Neural progenitor cell (in vitro differentiated cells): ENCODE measurements around the gene TRAPPC3. TPM values are rescaled to one million over a fixed set of nuclear protein-coding genes. Genes with fewer than 3 reads are reported as not detected.

ENCODE experiments used
- DNase-seq: peaks from one replicate; pipeline ENCODE4 v3.0.0-alpha.2; 2016; ENCODE audit warnings: low spot score
- H2AFZ ChIP-seq: fragments of 200-600 bp; sonication (generic); replicated peaks from 2 replicates; pipeline ENCODE4 v1.6.1; 2016; ENCODE audit warnings: antibody characterized with exemption
- H3F3A ChIP-seq: fragments of 200-600 bp; sonication (generic); 2 replicates; pipeline ENCODE4 v1.6.1; 2016; ENCODE audit warnings: antibody characterized with exemption, low read depth
- H3K27ac ChIP-seq: fragments of 200-600 bp; sonication (generic); 2 replicates; pipeline ENCODE4 v1.5.1; 2016; ENCODE audit warnings: mild to moderate bottlenecking
- H3K27me3 ChIP-seq: fragments of 200-600 bp; sonication (generic); 2 replicates; pipeline ENCODE4 v1.6.1; 2016; ENCODE audit warnings: mild to moderate bottlenecking, moderate library complexity
- H3K36me3 ChIP-seq: fragments of 200-600 bp; sonication (generic); 2 replicates; pipeline ENCODE4 v1.5.1; 2016
- H3K4me1 ChIP-seq: fragments of 200-600 bp; sonication (generic); 2 replicates; pipeline ENCODE4 v1.6.1; 2016; ENCODE audit warnings: mixed run types
- H3K4me2 ChIP-seq: fragments of 200-600 bp; sonication (generic); 2 replicates; pipeline ENCODE4 v1.6.1; 2016
- H3K4me3 ChIP-seq: fragments of 200-600 bp; sonication (generic); 2 replicates; pipeline ENCODE4 v1.5.1; 2016
- H3K79me2 ChIP-seq: fragments of 200-600 bp; sonication (generic); 2 replicates; pipeline ENCODE4 v1.6.1; 2016; ENCODE audit warnings: low read depth
- H3K9ac ChIP-seq: fragments of 200-600 bp; sonication (generic); 2 replicates; pipeline ENCODE4 v1.6.1; 2016
- H3K9me3 ChIP-seq: fragments of 200-600 bp; sonication (generic); 2 replicates; pipeline ENCODE4 v1.5.1; 2016; ENCODE audit warnings: low read depth
- H4K20me1 ChIP-seq: fragments of 200-600 bp; sonication (generic); 2 replicates; pipeline ENCODE4 v1.6.1; 2016; ENCODE audit warnings: low read depth
- H3K27ac Mint-ChIP-seq: 3 replicates; pipeline ENCODE4 v1.8.0; 2021; ENCODE audit warnings: mixed read lengths
- H3K27me3 Mint-ChIP-seq: 2 replicates; pipeline ENCODE4 v1.8.0; 2022; ENCODE audit warnings: low read depth, mild to moderate bottlenecking, inconsistent platforms, moderate library complexity, mixed read lengths; ENCODE audit not compliant: insufficient read depth
- H3K36me3 Mint-ChIP-seq: 3 replicates; pipeline ENCODE4 v1.8.0; 2021; ENCODE audit warnings: mixed read lengths
- H3K4me1 Mint-ChIP-seq: 3 replicates; pipeline ENCODE4 v1.8.0; 2021; ENCODE audit warnings: mixed read lengths
- H3K4me3 Mint-ChIP-seq: 3 replicates; pipeline ENCODE4 v1.8.0; 2021; ENCODE audit warnings: mild to moderate bottlenecking, moderate library complexity, mixed read lengths
- H3K9me3 Mint-ChIP-seq: 3 replicates; pipeline ENCODE4 v1.8.0; 2020; ENCODE audit warnings: mixed read lengths
- CTCF ChIP-seq: fragments of 200-600 bp; sonication (generic); IDR thresholded peaks from 2 replicates; pipeline ENCODE4 v1.5.1; 2017; ENCODE audit warnings: antibody characterized with exemption, mild to moderate bottlenecking
- EZH2 ChIP-seq: fragments of 200-600 bp; sonication (generic); IDR thresholded peaks from 2 replicates; pipeline ENCODE4 v1.6.1; 2017; ENCODE audit warnings: antibody characterized with exemption, mild to moderate bottlenecking, moderate library complexity
- EZH2phosphoT487 ChIP-seq: fragments of 200-600 bp; sonication (generic); IDR thresholded peaks from 2 replicates; pipeline ENCODE4 v1.6.1; 2017; ENCODE audit warnings: antibody characterized with exemption
- total RNA-seq: library from RNA; depleted of rRNA; stranded (reverse); fragments of >200 nt; gene quantifications from 2 replicates; pipeline ENCODE4 v1.2.3, GENCODE V29; 2015; ENCODE audit warnings: low replicate concordance

The TRAPPC3 gene
- total RNA-seq, 1 donor from 2014 or later = 44.9 TPM

GRCh38 chr1:36135330-36135667 is 14.0 kb downstream of the TRAPPC3 start:
- H3K36me3 Mint-ChIP-seq = peaks cover 4% of the 10 kb centered on the region
- no peak overlapping the region for H3K4me3 Mint-ChIP-seq
- no peaks in the 10 kb centered on the region for H3K36me3 ChIP-seq
- TF ChIP-seq CTCF = no peak
- H4K20me1 ChIP-seq = no peaks in the 10 kb centered on the region
- H3K27ac ChIP-seq = no peak overlapping the region
- no peak overlapping the region for H3K4me2 ChIP-seq
- no peaks in the 10 kb centered on the region for H3K9me3 Mint-ChIP-seq
- no peaks in the 10 kb centered on the region for H3K9me3 ChIP-seq
- no peaks in the 10 kb centered on the region for H3K79me2 ChIP-seq
- H3K27me3 Mint-ChIP-seq = no peaks in the 10 kb centered on the region
- no peak for DNase-seq
- no peak overlapping the region for H3K4me3 ChIP-seq
- H3K27me3 ChIP-seq = no peaks in the 10 kb centered on the region
- no peak overlapping the region for H3K9ac ChIP-seq
- no peaks in the 10 kb centered on the region for H3F3A ChIP-seq
- H3K4me1 ChIP-seq = no peaks in the 10 kb centered on the region
- no peak overlapping the region for H2AFZ ChIP-seq
- H3K4me1 Mint-ChIP-seq = peaks cover 7% of the 10 kb centered on the region
- no peak overlapping the region for H3K27ac Mint-ChIP-seq

DNA sequence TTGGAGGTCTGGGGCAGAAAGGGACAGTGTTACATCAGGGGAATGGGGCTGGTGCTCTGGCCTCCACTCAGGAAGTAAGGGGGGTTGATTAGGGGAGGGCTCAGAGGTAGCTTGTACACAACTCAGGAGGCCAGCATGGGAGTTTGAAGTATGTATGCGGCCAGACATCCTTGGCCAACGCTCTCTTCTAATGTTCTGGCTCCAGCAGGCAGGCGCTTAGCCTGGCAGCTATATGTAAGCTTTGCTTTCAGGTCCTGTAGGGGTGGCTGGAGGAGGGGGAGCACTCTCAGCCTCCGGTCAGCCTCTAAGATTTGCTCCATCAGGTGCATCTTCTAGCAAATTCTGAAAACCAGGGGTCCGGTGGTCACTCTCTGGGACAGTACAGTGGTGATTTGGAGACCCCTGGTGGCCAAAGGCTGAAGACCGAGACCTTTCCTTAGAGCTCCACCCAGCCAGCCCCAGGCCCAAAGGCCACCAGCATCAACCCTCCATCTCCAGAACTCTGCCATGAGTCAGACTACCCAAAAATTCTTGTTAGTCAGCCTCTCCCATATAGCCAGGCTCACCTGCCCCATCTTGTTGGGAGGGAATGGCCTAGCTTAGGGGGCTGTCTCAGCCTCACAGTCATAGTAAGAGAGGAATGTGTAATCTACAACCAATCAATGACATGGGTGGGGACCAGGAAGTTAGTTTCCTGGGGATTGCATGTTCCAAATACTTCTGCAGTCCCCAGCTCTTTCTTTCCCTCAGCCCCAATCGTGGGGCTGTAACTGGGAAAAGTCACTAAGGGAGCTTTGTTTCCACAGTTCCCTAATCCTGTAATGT is 14.6 kb downstream of the TRAPPC3 start:
- no peak overlapping the region for H3K4me3 Mint-ChIP-seq
- peak; percentile 84 for DNase-seq
- Histone ChIP-seq H3K36me3 (no peaks in the 10 kb centered on the region), H3K9me3 (no peaks in the 10 kb centered on the region), H3K79me2 (no peaks in the 10 kb centered on the region), H3K27me3 (no peaks in the 10 kb centered on the region), H3K4me1 (no peaks in the 10 kb centered on the region), H3F3A (no peaks in the 10 kb centered on the region), H3K9ac (no peak overlapping the region), H2AFZ (no peak overlapping the region), H4K20me1 (no peaks in the 10 kb centered on the region), H3K4me2 (no peak overlapping the region), H3K27ac (no peak overlapping the region), H3K4me3 (no peak overlapping the region)
- peaks cover 4% of the 10 kb centered on the region for H3K36me3 Mint-ChIP-seq
- no peaks in the 10 kb centered on the region for H3K9me3 Mint-ChIP-seq
- peaks cover 7% of the 10 kb centered on the region for H3K4me1 Mint-ChIP-seq
- peak overlapping the region; percentile 32 for H3K27ac Mint-ChIP-seq
- TF ChIP-seq EZH2 (no peak), EZH2phosphoT487 (no peak), CTCF (peak; percentile 90)
- no peaks in the 10 kb centered on the region for H3K27me3 Mint-ChIP-seq

DNA sequence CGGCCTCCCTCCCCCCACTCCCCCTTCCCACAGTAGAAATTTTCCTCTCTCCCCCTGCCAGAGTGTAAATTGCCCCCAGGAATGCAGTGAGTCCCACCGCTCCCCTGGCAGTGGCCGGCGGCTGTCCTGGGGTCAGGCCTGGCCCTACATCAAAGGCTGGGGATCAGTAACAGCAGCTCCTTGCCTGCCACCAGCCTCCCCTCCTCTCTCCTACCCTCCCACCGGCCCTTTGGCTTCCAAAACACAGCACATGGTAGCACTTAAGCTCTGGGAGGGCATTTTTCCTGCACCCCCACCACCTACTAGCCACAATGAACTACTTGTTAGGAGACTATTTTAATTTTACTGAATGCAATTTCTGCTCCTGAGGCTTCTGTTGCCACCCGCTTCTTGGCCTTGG is 15.3 kb downstream of the TRAPPC3 start:
- H3K4me2 ChIP-seq = no peak overlapping the region
- Mint-ChIP-seq H3K4me1 (peaks cover 7% of the 10 kb centered on the region), H3K9me3 (no peaks in the 10 kb centered on the region), H3K27ac (peak overlapping the region; percentile 32), H3K4me3 (no peak overlapping the region), H3K36me3 (peaks cover 4% of the 10 kb centered on the region), H3K27me3 (peaks cover 2% of the 10 kb centered on the region)
- no peak overlapping the region for H3K4me3 ChIP-seq
- no peak for DNase-seq
- H2AFZ ChIP-seq = no peak overlapping the region
- no peaks in the 10 kb centered on the region for H3K36me3 ChIP-seq
- no peak overlapping the region for H3K9ac ChIP-seq
- H3K79me2 ChIP-seq = no peaks in the 10 kb centered on the region
- no peaks in the 10 kb centered on the region for H3K27me3 ChIP-seq
- TF ChIP-seq CTCF (no peak), EZH2phosphoT487 (no peak), EZH2 (no peak)
- H3K4me1 ChIP-seq = no peaks in the 10 kb centered on the region
- no peaks in the 10 kb centered on the region for H3K9me3 ChIP-seq
- H3K27ac ChIP-seq = no peak overlapping the region
- no peaks in the 10 kb centered on the region for H4K20me1 ChIP-seq
- H3F3A ChIP-seq = no peaks in the 10 kb centered on the region
